Lower leg skin (tissue), 3 donors: ENCODE data around the gene P2RY11.

Experiments used
- CTCF ChIP-seq, 3 donors: fragments of 450-650 bp; IDR thresholded peaks; one replicate each; pipeline ENCODE4 v1.5.1; 2016; ENCODE audit warnings: antibody characterized with exemption in 3 of 3, mild to moderate bottlenecking in 3 of 3, moderate library complexity in 2 of 3
- POLR2A ChIP-seq, 2 donors: fragments of 450-650 bp; IDR thresholded peaks; one replicate each; pipeline ENCODE4 v1.6.1; 2016 to 2017; ENCODE audit warnings: antibody characterized with exemption in 2 of 2, mild to moderate bottlenecking in 1 of 2, moderate library complexity in 1 of 2

DNA sequence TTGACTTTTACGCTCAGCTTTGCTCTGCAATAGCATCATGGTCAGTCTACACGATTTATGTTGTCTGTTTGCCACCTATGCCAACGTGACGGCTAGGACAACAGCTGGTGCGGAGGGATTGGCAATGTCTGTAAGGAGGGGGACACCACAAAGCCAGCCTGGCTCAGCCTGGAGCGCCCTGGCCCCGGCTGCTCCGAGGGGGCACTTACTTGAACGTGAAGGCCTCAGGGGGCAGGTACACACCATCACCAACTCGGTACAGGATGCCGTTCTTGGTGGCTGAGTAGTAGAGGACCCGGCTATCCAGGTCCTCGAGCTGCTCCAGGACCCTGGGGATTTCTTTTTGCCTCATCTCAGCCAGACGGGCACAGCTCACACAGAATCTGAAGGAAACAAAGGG lies 34.6 kb downstream of the P2RY11 start:
- TF ChIP-seq CTCF (IDR thresholded peaks at IDR 0.05) (no peak), POLR2A (IDR thresholded peaks at IDR 0.05) (no peak)
